Mucosa of descending colon (tissue), 3 donors: ENCODE data around the gene PHF21B. TPM values are rescaled to one million over a fixed set of nuclear protein-coding genes. Genes with fewer than 3 reads are reported as not detected.
"Not testable (repeated sequence)": the region's sequence is repeated elsewhere in the genome, so short reads cannot be mapped to it uniquely, and the experiment has no call there.

Experiments used
- ATAC-seq: fragments of 200-7000 bp; cut with Tn5 transposase; one replicate; pipeline ENCODE4 v1.9.1; 2020; ENCODE audit warnings: mild to moderate bottlenecking, moderate library complexity
- DNase-seq, 3 donors: peaks; one replicate each; pipeline ENCODE4 v3.0.0-alpha.2; 2020
- H3K36me3 ChIP-seq: fragments of 200-600 bp; one replicate; pipeline ENCODE4 v1.8.0; 2021; ENCODE audit warnings: low read depth, mild to moderate bottlenecking
- H3K4me1 ChIP-seq: fragments of 200-600 bp; one replicate; pipeline ENCODE4 v1.8.0; 2021; ENCODE audit warnings: low read depth, mild to moderate bottlenecking
- H3K4me3 ChIP-seq: fragments of 200-600 bp; one replicate; pipeline ENCODE4 v1.8.0; 2021; ENCODE audit warnings: mild to moderate bottlenecking
- H3K9me3 ChIP-seq: fragments of 200-600 bp; one replicate; pipeline ENCODE4 v1.8.0; 2021; ENCODE audit warnings: mild to moderate bottlenecking
- CTCF ChIP-seq: fragments of 200-600 bp; IDR thresholded peaks from one replicate; pipeline ENCODE4 v1.8.0; 2022; ENCODE audit warnings: antibody characterized with exemption, mild to moderate bottlenecking
- intact Hi-C, 2 donors: fragments of 100-400 bp; cut with DNase I in 1 of 2; cut with micrococcal nuclease in 1 of 2; formaldehyde crosslinking; loops; one replicate each; pipeline versions ENCODE4 v1.11.0 to v1.11.1; 2022; cut with DNase I, micrococcal nuclease
- total RNA-seq, 3 donors: library from RNA; stranded (reverse); fragmentation: NEBNext Ultra II Directional in 2 of 3; extraction: Animal tissue kit (Norgen Biotek cat#: 25700) in 2 of 3; gene quantifications; one replicate each; pipeline versions ENCODE4 v1.2.1 to v1.2.4, GENCODE V29; 2021 to 2023
- donor health status: DM: no; HTN: no; CAD: no; lungs with moderate emphysema.
- donor health status: DM: no; HTN: no; CAD: no.
- donor health status: DM: no; HTN: yes; CAD: no.

Gene PHF21B
- total RNA-seq, 3 donors from 2014 or later, result 0.41 TPM; not detected in 2

- H3K36me3 ChIP-seq, result no peaks in the 10 kb centered on the region
- peak in 1 of 3 donors; percentile 32 for DNase-seq
- no peak overlapping the region for H3K4me3 ChIP-seq
- ATAC-seq, result no peak
- H3K4me1 ChIP-seq, result no peaks in the 10 kb centered on the region
- no peak for TF ChIP-seq CTCF
- H3K9me3 ChIP-seq, result no peaks in the 10 kb centered on the region
- intact Hi-C loops, result no loop called here
These were observed 83.1 kb downstream of the PHF21B start for GRCh38 chr22:44926491-44927415.

- H3K4me1 ChIP-seq, result no peaks in the 10 kb centered on the region
- H3K36me3 ChIP-seq, result no peaks in the 10 kb centered on the region
- intact Hi-C loops, result no loop called here
- no peak for ATAC-seq
- H3K9me3 ChIP-seq, result no peaks in the 10 kb centered on the region
- no peak overlapping the region for H3K4me3 ChIP-seq
- no peak for TF ChIP-seq CTCF
- peak in 1 of 3 donors; percentile 26 for DNase-seq
These were observed 83.7 kb downstream of the PHF21B start for GRCh38 chr22:44926124-44926475.

- intact Hi-C loops, result no loop called here
- TF ChIP-seq CTCF, result no peak
- peak in 1 of 3 donors; percentile 33 for DNase-seq
These were observed 84.2 kb downstream of the PHF21B start for GRCh38 chr22:44925465-44926123.

GRCh38 chr22:44924710-44925109 lies 85.1 kb downstream of the PHF21B start:
- DNase-seq, result no peak
- intact Hi-C loops, result no loop called here
- no peak overlapping the region for H3K4me3 ChIP-seq
- no peaks in the 10 kb centered on the region for H3K9me3 ChIP-seq
- H3K4me1 ChIP-seq, result no peaks in the 10 kb centered on the region
- ATAC-seq, result no peak
- TF ChIP-seq CTCF, result no peak
- H3K36me3 ChIP-seq, result no peaks in the 10 kb centered on the region

More at GRCh38 chr22:44925465-44926123, 84.2 kb downstream of the PHF21B start:
- Histone ChIP-seq H3K4me1 (no peaks in the 10 kb centered on the region), H3K9me3 (no peaks in the 10 kb centered on the region), H3K36me3 (no peaks in the 10 kb centered on the region), H3K4me3 (no peak overlapping the region)
- ATAC-seq, result no peak

GRCh38 chr22:44924098-44924497 lies 85.7 kb downstream of the PHF21B start:
- Histone ChIP-seq H3K4me3 (no peak overlapping the region), H3K4me1 (no peaks in the 10 kb centered on the region), H3K36me3 (no peaks in the 10 kb centered on the region), H3K9me3 (no peaks in the 10 kb centered on the region)
- intact Hi-C loops, result no loop called here
- ATAC-seq, result no peak
- DNase-seq, result no peak
- TF ChIP-seq CTCF, result no peak

GRCh38 chr22:44921766-44922165 lies 88.0 kb downstream of the PHF21B start:
- peak in 1 of 3 donors; percentile 10 for DNase-seq
- H3K4me1 ChIP-seq, H3K36me3 ChIP-seq, H3K9me3 ChIP-seq, ATAC-seq, H3K4me3 ChIP-seq, intact Hi-C loops: not testable (repeated sequence)
